Gastroesophageal sphincter (tissue), 3 donors: ENCODE results near the gene DDX56.
"Not testable (repeated sequence)": the region's sequence is repeated elsewhere in the genome, so short reads cannot be mapped to it uniquely, and the experiment has no call there.

ENCODE experiments used
- CTCF ChIP-seq, 4 experiments: fragments of 200-600 bp in 2 of 4; fragments of 450-650 bp in 2 of 4; sonication (generic) in 1 of 4; IDR thresholded peaks; one replicate each; pipeline ENCODE4 v1.5.1; 2017 to 2019; ENCODE audit warnings: antibody characterized with exemption in 4 of 4, mild to moderate bottlenecking in 2 of 4, moderate library complexity in 2 of 4
- POLR2AphosphoS5 ChIP-seq: sonication (generic); formaldehyde crosslinking; IDR thresholded peaks from one replicate; pipeline ENCODE4 v1.6.1; 2017; ENCODE audit warnings: antibody characterized with exemption

GRCh38 chr7:44562622-44562962 lies 11.1 kb downstream of the DDX56 start:
- TF ChIP-seq CTCF (IDR thresholded peaks at IDR 0.05); POLR2AphosphoS5: not testable (repeated sequence)
